Ecto neural progenitor cell (in vitro differentiated cells): ENCODE results near the gene CTXND2.
"Not testable (repeated sequence)": the region's sequence is repeated elsewhere in the genome, so short reads cannot be mapped to it uniquely, and the experiment has no call there.

Experiments used
- DNase-seq: peaks from one replicate; pipeline ENCODE4 v3.0.0-alpha.2; 2018; ENCODE audit warnings: low spot score

CTXND2 gene

DNA sequence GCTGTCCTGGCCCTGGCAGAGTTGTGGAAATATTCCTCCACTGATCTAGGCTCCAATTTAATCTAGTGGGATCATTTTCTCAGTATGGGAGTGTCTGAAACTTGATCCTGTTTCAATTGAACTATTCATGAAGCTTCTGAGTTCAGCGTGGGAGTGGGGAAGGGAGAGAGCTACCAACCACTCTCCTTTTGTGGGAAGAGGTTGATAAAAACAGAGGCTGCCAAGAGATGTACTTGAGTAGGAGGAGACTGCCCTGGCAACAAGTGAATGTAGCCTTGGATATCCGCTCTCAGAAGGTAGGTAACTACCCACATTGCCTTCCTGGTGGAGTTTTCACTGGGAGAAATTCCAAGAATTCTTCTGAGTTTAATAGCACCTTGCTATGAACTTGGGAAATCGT lies at the start of gene CTXND2:
Gene CTXND2 (plus strand): TSS at position 119 of the 400 bp plus-strand sequence. CDS start 25,179 bp downstream, outside the sequence.
- no peak for DNase-seq

- not testable (repeated sequence) for DNase-seq
Observed at GRCh38 chr1:150840850-150841249, 46.1 kb upstream of the CTXND2 start.

DNA sequence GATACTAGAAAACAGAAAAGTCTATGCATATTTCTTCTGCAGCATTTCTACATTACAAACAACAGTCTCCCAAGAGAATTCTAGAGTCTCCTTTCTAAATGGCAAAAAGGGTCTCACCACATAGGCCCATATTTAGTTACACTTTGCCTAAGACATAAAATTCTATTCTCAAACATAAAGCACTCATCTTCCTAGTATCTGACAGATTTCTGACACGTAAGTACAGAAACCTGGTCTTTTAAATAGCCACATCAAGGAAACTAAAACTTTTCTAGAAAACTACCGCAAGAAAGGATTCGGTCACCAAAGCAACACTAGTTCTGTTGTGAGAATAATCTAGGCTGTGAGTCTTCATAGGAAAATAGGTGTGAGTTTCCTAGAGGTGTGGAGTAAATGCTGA lies 45.3 kb upstream of the CTXND2 start:
- no peak for DNase-seq

- no peak for DNase-seq
Observed at GRCh38 chr1:150842343-150842742, 44.6 kb upstream of the CTXND2 start.

- no peak for DNase-seq
Observed at GRCh38 chr1:150842964-150843363, 44.0 kb upstream of the CTXND2 start.

- no peak for DNase-seq
Observed at GRCh38 chr1:150843474-150843873, 43.5 kb upstream of the CTXND2 start.

- DNase-seq: no peak
Observed at GRCh38 chr1:150846473-150847146, 40.3 kb upstream of the CTXND2 start.

GRCh38 chr1:150850801-150851362 lies 36.1 kb upstream of the CTXND2 start:
- not testable (repeated sequence) for DNase-seq

GRCh38 chr1:150852734-150853133 lies 34.2 kb upstream of the CTXND2 start:
- not testable (repeated sequence) for DNase-seq

- no peak for DNase-seq
Observed at GRCh38 chr1:150863724-150864123, 23.2 kb upstream of the CTXND2 start.

DNA sequence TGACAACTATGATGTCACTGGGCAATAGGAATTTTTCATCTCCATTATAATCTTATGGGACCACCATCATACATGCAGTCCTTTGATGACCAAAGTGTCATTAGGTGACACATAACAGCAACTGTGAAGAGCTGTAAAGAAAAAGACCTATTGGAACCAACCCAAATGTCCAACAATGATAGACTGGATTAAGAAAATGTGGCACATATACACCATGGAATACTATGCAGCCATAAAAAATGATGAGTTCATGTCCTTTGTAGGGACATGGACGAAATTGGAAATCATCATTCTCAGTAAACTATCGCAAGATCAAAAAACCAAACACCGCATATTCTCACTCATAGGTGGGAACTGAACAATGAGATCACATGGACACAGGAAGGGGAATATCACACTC lies 22.7 kb upstream of the CTXND2 start:
- not testable (repeated sequence) for DNase-seq

DNA sequence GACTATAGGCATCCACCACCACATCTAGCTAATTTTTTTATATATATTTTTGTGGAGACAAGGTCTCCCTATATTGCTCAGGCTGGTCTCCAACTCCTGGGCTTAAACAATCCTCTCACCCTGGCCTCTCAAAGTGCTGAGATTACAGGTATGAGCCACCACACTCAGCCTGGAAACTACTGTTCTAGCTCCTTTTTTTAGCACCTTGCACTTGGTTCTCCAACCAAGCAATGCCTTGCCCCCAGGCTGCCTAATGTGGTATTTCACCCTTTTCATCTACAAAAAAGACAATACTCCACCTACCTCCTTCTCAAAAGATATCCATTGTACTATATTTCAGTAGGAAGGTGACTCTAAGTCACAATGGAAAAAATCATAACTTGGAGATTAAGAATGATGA lies 17.3 kb upstream of the CTXND2 start:
- no peak for DNase-seq

GRCh38 chr1:150872572-150872971 lies 14.4 kb upstream of the CTXND2 start:
- DNase-seq: no peak

- no peak for DNase-seq
Observed at GRCh38 chr1:150873521-150873920, 13.4 kb upstream of the CTXND2 start.

DNA sequence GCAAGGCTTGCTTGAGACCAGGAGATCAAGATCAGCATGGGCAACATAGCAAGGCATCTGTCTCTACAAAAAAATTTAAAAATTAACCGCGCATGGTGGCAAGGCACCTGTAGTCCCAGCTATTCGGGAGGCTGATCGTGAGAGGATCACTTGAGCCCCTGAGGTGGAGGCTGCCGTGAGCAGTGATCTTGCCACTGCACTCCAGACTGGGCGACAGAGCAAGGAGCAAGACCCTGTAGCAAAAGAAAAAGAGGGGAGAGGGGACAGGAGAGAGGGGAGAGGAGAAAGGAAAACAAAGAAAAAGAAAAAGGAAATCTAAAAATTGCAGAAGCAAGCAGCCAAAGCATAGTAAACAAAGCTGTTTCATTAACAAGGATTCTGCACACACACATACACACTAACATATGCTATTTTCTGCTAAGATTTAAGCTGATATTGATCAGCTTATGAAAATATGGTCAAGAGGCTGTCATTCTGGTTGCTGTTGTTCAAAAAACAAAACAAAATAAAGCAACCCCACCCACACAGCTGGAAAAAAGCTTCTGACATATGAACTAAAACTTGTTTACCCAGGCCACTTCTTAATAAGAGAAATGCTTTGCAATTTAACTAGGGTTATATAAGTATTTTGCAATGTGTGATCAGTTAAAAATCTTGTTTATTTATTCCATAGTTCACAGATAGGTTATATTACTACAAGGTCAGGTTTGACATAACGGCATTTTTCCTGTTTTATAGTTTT lies 12.3 kb upstream of the CTXND2 start:
- no peak for DNase-seq

DNA sequence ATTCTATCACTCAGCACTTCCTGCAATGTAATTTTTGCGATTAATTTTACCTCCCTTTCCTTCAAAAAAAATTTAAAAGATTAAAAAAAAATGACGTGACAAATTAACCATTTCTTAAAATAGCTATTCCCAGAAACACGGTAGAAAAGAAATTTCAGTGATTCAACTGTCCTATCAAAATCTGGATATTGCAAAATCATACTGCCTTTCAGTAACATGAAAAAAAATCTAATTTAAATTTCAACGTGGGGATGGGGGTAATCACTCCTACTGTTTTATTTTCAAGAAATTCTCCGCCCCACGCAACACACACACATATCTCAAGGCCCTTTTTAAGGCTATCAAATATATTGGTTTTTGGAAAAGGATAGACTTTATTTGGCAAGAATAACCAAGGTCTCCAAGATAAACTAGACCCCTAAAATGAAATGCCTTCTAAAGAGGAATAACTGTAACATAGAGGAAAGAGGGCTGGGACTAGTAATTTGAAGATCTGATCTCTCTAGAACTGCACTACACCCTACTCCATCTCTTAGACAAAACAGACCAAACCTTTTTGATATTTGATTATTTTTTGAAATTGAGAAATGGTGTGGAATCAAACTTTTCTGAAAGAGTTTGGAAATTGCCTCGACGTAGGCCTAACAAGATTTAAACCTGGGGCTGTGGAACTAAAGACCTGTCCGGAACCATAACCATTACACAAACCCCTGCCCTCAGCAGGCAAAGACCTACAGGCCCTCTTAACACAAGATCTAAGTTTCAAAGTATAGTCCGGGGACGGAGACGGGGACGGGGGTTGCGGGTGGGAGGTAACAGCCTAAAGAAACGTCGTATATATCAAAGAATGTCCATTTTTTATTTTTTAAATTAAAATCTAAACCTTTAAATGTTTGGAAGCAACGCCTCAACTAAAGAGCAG lies 11.5 kb upstream of the CTXND2 start:
- peak; percentile 47 for DNase-seq

DNA sequence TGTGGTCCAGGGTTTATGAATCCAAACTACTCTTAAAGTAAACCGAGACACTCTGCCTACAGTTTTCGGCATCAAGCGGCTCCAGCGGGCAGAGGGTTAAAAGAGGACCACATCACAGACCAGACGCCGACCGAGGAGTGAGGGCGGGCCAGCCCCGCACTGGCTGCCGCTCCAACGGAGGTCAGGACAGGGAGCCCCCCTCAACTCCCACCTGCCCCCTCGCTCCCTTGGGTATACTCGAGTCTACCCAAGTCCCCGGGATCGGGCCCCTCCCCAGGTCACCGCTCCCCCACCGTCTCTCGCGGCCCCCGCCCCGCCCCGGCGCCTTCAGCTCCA lies 10.8 kb upstream of the CTXND2 start:
- DNase-seq: no peak

- not testable (repeated sequence) for DNase-seq
Observed at GRCh38 chr1:150878931-150879330, 8.0 kb upstream of the CTXND2 start.

GRCh38 chr1:150881331-150882070 lies 5.4 kb upstream of the CTXND2 start:
- DNase-seq: no peak

GRCh38 chr1:150883121-150883520 lies 3.8 kb upstream of the CTXND2 start:
- DNase-seq: not testable (repeated sequence)

DNA sequence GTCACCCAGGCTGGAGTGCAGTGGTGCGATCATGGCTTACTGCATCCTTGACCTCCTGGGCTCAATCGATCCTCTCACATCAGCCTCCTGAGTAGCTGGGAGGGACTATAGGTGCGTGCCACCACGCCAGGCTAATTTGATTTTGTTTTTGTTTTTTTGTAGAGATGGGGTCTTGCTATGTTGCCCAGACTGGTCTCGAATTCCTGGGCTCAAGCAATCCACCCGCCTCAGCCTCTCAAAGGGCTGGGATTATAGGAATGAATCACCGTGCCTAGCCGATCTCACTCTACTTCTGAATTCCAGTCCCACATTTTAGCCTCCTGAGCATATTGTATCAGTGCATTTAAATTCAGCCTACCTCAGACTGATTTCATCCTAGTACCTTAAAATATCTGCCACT lies 1.8 kb downstream of the CTXND2 start:
- DNase-seq: no peak

- DNase-seq: no peak
Observed at GRCh38 chr1:150890033-150890416, 3.1 kb downstream of the CTXND2 start.
